Measurements from ENCODE around the gene THOC5. TPM values are rescaled to one million over a fixed set of nuclear protein-coding genes. Genes with fewer than 3 reads are reported as not detected.

The THOC5 gene
- total RNA-seq, 2 donors from 2014 or later, result 27.5 to 57.9 TPM

GRCh38 chr22:29541845-29542244 is 11.7 kb downstream of the THOC5 start:
- H3K9me3 ChIP-seq, result no peaks in the 10 kb centered on the region
- H3K27me3 ChIP-seq (replicated peaks; ENCODE audit: insufficient read depth), result no peaks in the 10 kb centered on the region
- DNase-seq (ENCODE audit: low spot score), result no peak
- H3K36me3 ChIP-seq, result peaks cover 8% of the 10 kb centered on the region in 2 donors
- TF ChIP-seq POLR2A (IDR thresholded peaks at IDR 0.05) (no peak), POLR2AphosphoS5 (IDR thresholded peaks at IDR 0.05) (no peak), CTCF (IDR thresholded peaks at IDR 0.05) (no peak)
- intact Hi-C loops (cut with DNase I), result no loop called here
- H3K27ac ChIP-seq, result no peak overlapping the region
- H3K4me3 ChIP-seq, result no peak overlapping the region
- 59% methylated on average over 1 of the region's 1 CpG for WGBS
- no peaks in the 10 kb centered on the region for H3K4me1 ChIP-seq (replicated peaks)

- TF ChIP-seq POLR2A (IDR thresholded peaks at IDR 0.05), result no peak
- TF ChIP-seq CTCF (IDR thresholded peaks at IDR 0.05), result no peak
- no peak for TF ChIP-seq POLR2AphosphoS5 (IDR thresholded peaks at IDR 0.05)
- WGBS, result 75% methylated on average over 3 of the region's 3 CpGs
- Histone ChIP-seq H3K36me3 (peaks cover 1 to 8% of the 10 kb centered on the region in 2 donors), H3K4me1 (replicated peaks) (no peaks in the 10 kb centered on the region), H3K9me3 (no peaks in the 10 kb centered on the region), H3K27ac (no peak overlapping the region), H3K4me3 (no peak overlapping the region), H3K27me3 (replicated peaks; ENCODE audit: insufficient read depth) (no peaks in the 10 kb centered on the region)
- DNase-seq (ENCODE audit: low spot score), result no peak
- intact Hi-C loops (cut with DNase I), result no loop called here
These were observed 14.5 kb downstream of the THOC5 start for GRCh38 chr22:29539105-29539504.

- Histone ChIP-seq H3K27me3 (replicated peaks; ENCODE audit: insufficient read depth) (no peaks in the 10 kb centered on the region), H3K9me3 (no peaks in the 10 kb centered on the region), H3K36me3 (peaks cover 0 to 8% of the 10 kb centered on the region in 2 donors), H3K4me3 (no peak overlapping the region), H3K27ac (no peak overlapping the region), H3K4me1 (replicated peaks) (no peaks in the 10 kb centered on the region)
- DNase-seq (ENCODE audit: low spot score), result no peak
- intact Hi-C loops (cut with DNase I), result no loop called here
- WGBS, result 87% methylated on average over 3 of the region's 3 CpGs
- TF ChIP-seq POLR2AphosphoS5 (IDR thresholded peaks at IDR 0.05) (no peak), CTCF (IDR thresholded peaks at IDR 0.05) (no peak), POLR2A (IDR thresholded peaks at IDR 0.05) (no peak)
These were observed 17.1 kb downstream of the THOC5 start for GRCh38 chr22:29536411-29536810.

GRCh38 chr22:29531419-29531818 is 22.1 kb downstream of the THOC5 start:
- Histone ChIP-seq H3K4me3 (no peak overlapping the region), H3K27ac (no peak overlapping the region), H3K36me3 (peaks cover 3 to 7% of the 10 kb centered on the region in 2 donors), H3K4me1 (replicated peaks) (no peaks in the 10 kb centered on the region), H3K9me3 (no peaks in the 10 kb centered on the region), H3K27me3 (replicated peaks; ENCODE audit: insufficient read depth) (no peaks in the 10 kb centered on the region)
- no peak for DNase-seq (ENCODE audit: low spot score)
- TF ChIP-seq CTCF (IDR thresholded peaks at IDR 0.05) (no peak), POLR2A (IDR thresholded peaks at IDR 0.05) (no peak), POLR2AphosphoS5 (IDR thresholded peaks at IDR 0.05) (no peak)
- intact Hi-C loops (cut with DNase I), result no loop called here
- WGBS, result 94% methylated on average over 4 of the region's 4 CpGs

- Histone ChIP-seq H3K36me3 (peaks cover 3 to 7% of the 10 kb centered on the region in 2 donors), H3K27me3 (replicated peaks; ENCODE audit: insufficient read depth) (no peaks in the 10 kb centered on the region), H3K4me3 (no peak overlapping the region), H3K4me1 (replicated peaks) (no peaks in the 10 kb centered on the region), H3K9me3 (no peaks in the 10 kb centered on the region), H3K27ac (no peak overlapping the region)
- TF ChIP-seq POLR2A (IDR thresholded peaks at IDR 0.05) (no peak), POLR2AphosphoS5 (IDR thresholded peaks at IDR 0.05) (no peak), CTCF (IDR thresholded peaks at IDR 0.05) (no peak)
- intact Hi-C loops (cut with DNase I), result no loop called here
- DNase-seq (ENCODE audit: low spot score), result no peak
- 98% methylated on average over 4 of the region's 4 CpGs for WGBS
These were observed 22.8 kb downstream of the THOC5 start for GRCh38 chr22:29530716-29531115.
